ENCODE results near the gene C1orf21.

The C1orf21 gene

GRCh38 chr1:184513966-184514365, 127.1 kb downstream of the C1orf21 start:
- no peak for DNase-seq (ENCODE audit: low read depth)

- DNase-seq (ENCODE audit: low read depth): no peak
Observed at GRCh38 chr1:184514447-184514846, 127.6 kb downstream of the C1orf21 start.

- DNase-seq (ENCODE audit: low read depth): no peak
Observed at GRCh38 chr1:184517130-184517529, 130.3 kb downstream of the C1orf21 start.

GRCh38 chr1:184518736-184519357, 132.0 kb downstream of the C1orf21 start:
- no peak for DNase-seq (ENCODE audit: low read depth)

GRCh38 chr1:184520336-184520735, 133.5 kb downstream of the C1orf21 start:
- no peak for DNase-seq (ENCODE audit: low read depth)

- DNase-seq (ENCODE audit: low read depth): no peak
Observed at GRCh38 chr1:184524248-184524647, 137.4 kb downstream of the C1orf21 start.

GRCh38 chr1:184527402-184527801, 140.6 kb downstream of the C1orf21 start:
- no peak for DNase-seq (ENCODE audit: low read depth)

- DNase-seq (ENCODE audit: low read depth): no peak
Observed at GRCh38 chr1:184530226-184530625, 143.4 kb downstream of the C1orf21 start.

- no peak for DNase-seq (ENCODE audit: low read depth)
Observed at GRCh38 chr1:184531296-184531695, 144.5 kb downstream of the C1orf21 start.

GRCh38 chr1:184532199-184532598, 145.4 kb downstream of the C1orf21 start:
- DNase-seq (ENCODE audit: low read depth): no peak

GRCh38 chr1:184533049-184533448, 146.2 kb downstream of the C1orf21 start:
- DNase-seq (ENCODE audit: low read depth): no peak

- no peak for DNase-seq (ENCODE audit: low read depth)
Observed at GRCh38 chr1:184533915-184534314, 147.1 kb downstream of the C1orf21 start.

- no peak for DNase-seq (ENCODE audit: low read depth)
Observed at GRCh38 chr1:184534690-184535089, 147.9 kb downstream of the C1orf21 start.

GRCh38 chr1:184535191-184535970, 148.6 kb downstream of the C1orf21 start:
- no peak for DNase-seq (ENCODE audit: low read depth)

- no peak for DNase-seq (ENCODE audit: low read depth)
Observed at GRCh38 chr1:184536246-184536985, 149.6 kb downstream of the C1orf21 start.

- DNase-seq (ENCODE audit: low read depth): no peak
Observed at GRCh38 chr1:184539580-184539979, 152.8 kb downstream of the C1orf21 start.

GRCh38 chr1:184541537-184542152, 154.8 kb downstream of the C1orf21 start:
- DNase-seq (ENCODE audit: low read depth): no peak

- DNase-seq (ENCODE audit: low read depth): no peak
Observed at GRCh38 chr1:184542291-184542690, 155.5 kb downstream of the C1orf21 start.

GRCh38 chr1:184545601-184546000, 158.8 kb downstream of the C1orf21 start:
- no peak for DNase-seq (ENCODE audit: low read depth)

- no peak for DNase-seq (ENCODE audit: low read depth)
Observed at GRCh38 chr1:184552446-184552845, 165.6 kb downstream of the C1orf21 start.

- DNase-seq (ENCODE audit: low read depth): no peak
Observed at GRCh38 chr1:184553845-184554244, 167.0 kb downstream of the C1orf21 start.

All from stimulated activated CD8-positive, alpha-beta memory T cell treated with anti-CD3 and anti-CD28 coated beads, Interleukin-12 subunit alpha, Interleukin-12 subunit beta, amount 100 ng/mL, for 1 hour (primary cell).